GM23338 (cell line): ENCODE measurements around the gene COL24A1. TPM values are rescaled to one million over a fixed set of nuclear protein-coding genes. Genes with fewer than 3 reads are reported as not detected.

Source experiments
- ATAC-seq: fragments of 200-7000 bp; cut with Tn5 transposase; 3 replicates; pipeline ENCODE4 v1.9.1; 2020
- DNase-seq: peaks from one replicate; pipeline ENCODE4 v3.0.0-alpha.2; 2015; ENCODE audit warnings: low spot score
- H2AFZ ChIP-seq: fragments of 200-600 bp; sonication (generic); 2 replicates; pipeline ENCODE4 v1.8.0; 2016; ENCODE audit warnings: antibody characterized with exemption, mild to moderate bottlenecking, moderate library complexity
- H3F3A ChIP-seq: fragments of 200-600 bp; sonication (generic); replicated peaks from 2 replicates; pipeline ENCODE4 v1.8.0; 2017; ENCODE audit warnings: antibody characterized with exemption, mixed run types, low read depth
- H3K27ac ChIP-seq: fragments of 200-600 bp; sonication (generic); 2 replicates; pipeline ENCODE4 v1.6.1; 2016; ENCODE audit warnings: low read depth
- H3K27me3 ChIP-seq: fragments of 200-600 bp; sonication (generic); 2 replicates; pipeline ENCODE4 v1.8.0; 2016; ENCODE audit warnings: mild to moderate bottlenecking, mixed run types, moderate library complexity; ENCODE audit not compliant: insufficient read depth
- H3K36me3 ChIP-seq: fragments of 200-600 bp; sonication (generic); 2 replicates; pipeline ENCODE4 v1.8.0; 2016; ENCODE audit warnings: mild to moderate bottlenecking; ENCODE audit not compliant: insufficient read depth
- H3K4me1 ChIP-seq: fragments of 200-600 bp; sonication (generic); 2 replicates; pipeline ENCODE4 v1.8.0; 2016; ENCODE audit warnings: mild to moderate bottlenecking, moderate library complexity; ENCODE audit not compliant: insufficient read depth
- H3K4me2 ChIP-seq: fragments of 200-600 bp; sonication (generic); 2 replicates; pipeline ENCODE4 v1.7.1; 2017; ENCODE audit warnings: mixed run types
- H3K4me3 ChIP-seq: fragments of 200-600 bp; sonication (generic); 2 replicates; pipeline ENCODE4 v1.6.1; 2016; ENCODE audit warnings: mixed run types
- H3K79me2 ChIP-seq: fragments of 200-600 bp; sonication (generic); replicated peaks from 2 replicates; pipeline ENCODE4 v1.8.0; 2017; ENCODE audit warnings: mild to moderate bottlenecking; ENCODE audit not compliant: insufficient read depth
- H3K9me2 ChIP-seq: fragments of 200-600 bp; sonication (generic); 2 replicates; pipeline ENCODE4 v1.8.0; 2017; ENCODE audit not compliant: insufficient read depth
- H4K20me1 ChIP-seq: fragments of 200-600 bp; sonication (generic); replicated peaks from 2 replicates; pipeline ENCODE4 v1.8.0; 2017; ENCODE audit warnings: mild to moderate bottlenecking; ENCODE audit not compliant: insufficient read depth
- H3K27ac Mint-ChIP-seq: 2 replicates; pipeline ENCODE4 v1.8.0; 2020; ENCODE audit warnings: inconsistent platforms, mild to moderate bottlenecking, moderate library complexity, mixed read lengths
- H3K27me3 Mint-ChIP-seq: 3 replicates; pipeline ENCODE4 v1.8.0; 2022; ENCODE audit warnings: low read depth, mild to moderate bottlenecking, moderate library complexity, mixed read lengths, inconsistent platforms; ENCODE audit not compliant: insufficient read depth, poor library complexity
- H3K36me3 Mint-ChIP-seq: 3 replicates; pipeline ENCODE4 v1.8.0; 2021; ENCODE audit warnings: low read depth, mild to moderate bottlenecking, inconsistent platforms, moderate library complexity, mixed read lengths
- H3K4me1 Mint-ChIP-seq: 3 replicates; pipeline ENCODE4 v1.8.0; 2020; ENCODE audit warnings: mild to moderate bottlenecking, inconsistent platforms, mixed read lengths
- H3K4me3 Mint-ChIP-seq: 3 replicates; pipeline ENCODE4 v1.8.0; 2021; ENCODE audit warnings: moderate library complexity, mild to moderate bottlenecking, inconsistent platforms, mixed read lengths
- H3K9me3 Mint-ChIP-seq: 3 replicates; pipeline ENCODE4 v1.8.0; 2020; ENCODE audit warnings: moderate library complexity, mild to moderate bottlenecking, inconsistent platforms, mixed read lengths
- CREB1 ChIP-seq: fragments of 250-450 bp; sonication (Bioruptor Pico); IDR thresholded peaks from 2 replicates; pipeline ENCODE4 v1.5.0; 2020; ENCODE audit warnings: low read depth, mild to moderate bottlenecking, moderate library complexity
- EZH2 ChIP-seq: fragments of 200-600 bp; sonication (generic); IDR thresholded peaks from one replicate; pipeline ENCODE4 v1.8.0; 2017; ENCODE audit warnings: antibody characterized with exemption, mild to moderate bottlenecking, low read depth; ENCODE audit not compliant: unreplicated experiment
- EZH2phosphoT487 ChIP-seq: fragments of 200-600 bp; sonication (generic); IDR thresholded peaks from one replicate; pipeline ENCODE4 v1.8.1; 2018; ENCODE audit warnings: antibody characterized with exemption; ENCODE audit not compliant: unreplicated experiment
- JUNB ChIP-seq: IDR thresholded peaks from one replicate; pipeline ENCODE4 v1.6.1; 2016; ENCODE audit warnings: antibody characterized with exemption; ENCODE audit not compliant: unreplicated experiment
- STAT1 ChIP-seq: IDR thresholded peaks from one replicate; pipeline ENCODE4 v1.6.1; 2016; ENCODE audit warnings: antibody characterized with exemption; ENCODE audit not compliant: unreplicated experiment
- ZNF331 ChIP-seq: fragments of 250-450 bp; sonication (Bioruptor Pico); IDR thresholded peaks from 2 replicates; pipeline ENCODE4 v1.5.0; 2020; ENCODE audit warnings: low read depth, mild to moderate bottlenecking, moderate library complexity
- polyA plus RNA-seq: library from polyadenylated mRNA; unstranded; fragments of >200 nt; fragmentation: Nextera tagmentation; extraction: Ambion mirVana; gene quantifications from 2 replicates; pipeline ENCODE4 v1.2.1, GENCODE V29; 2016
- total RNA-seq: library from RNA; depleted of rRNA; stranded (reverse); fragments of >200 nt; shearing (Covaris generic); gene quantifications from 2 replicates; pipeline ENCODE4 v1.2.3, GENCODE V29; 2014
- TF ChIP-seq, protein P1 (sequence below), 2 experiments: fragments of 200-600 bp in 1 of 2; sonication (generic) in 1 of 2; conservative IDR thresholded peaks; 2 replicates each; pipeline versions ENCODE4 v1.5.1 to v1.6.1; 2016 to 2017; ENCODE audit warnings: antibody characterized with exemption in 2 of 2, low read depth in 2 of 2, mild to moderate bottlenecking in 2 of 2, moderate library complexity in 1 of 2
- TF ChIP-seq, protein P2 (sequence below): fragments of 250-450 bp; sonication (Bioruptor Pico); IDR thresholded peaks from 2 replicates; pipeline ENCODE4 v1.5.0; 2020; ENCODE audit warnings: mild to moderate bottlenecking, moderate library complexity
- TF ChIP-seq, protein P3 (sequence below): IDR thresholded peaks from 2 replicates; pipeline ENCODE4 v1.6.1; 2016; ENCODE audit warnings: antibody characterized with exemption

COL24A1 gene
- total and polyA plus RNA-seq, 2 experiments from 2014 or later: 1.2 to 2.1 TPM

DNA sequence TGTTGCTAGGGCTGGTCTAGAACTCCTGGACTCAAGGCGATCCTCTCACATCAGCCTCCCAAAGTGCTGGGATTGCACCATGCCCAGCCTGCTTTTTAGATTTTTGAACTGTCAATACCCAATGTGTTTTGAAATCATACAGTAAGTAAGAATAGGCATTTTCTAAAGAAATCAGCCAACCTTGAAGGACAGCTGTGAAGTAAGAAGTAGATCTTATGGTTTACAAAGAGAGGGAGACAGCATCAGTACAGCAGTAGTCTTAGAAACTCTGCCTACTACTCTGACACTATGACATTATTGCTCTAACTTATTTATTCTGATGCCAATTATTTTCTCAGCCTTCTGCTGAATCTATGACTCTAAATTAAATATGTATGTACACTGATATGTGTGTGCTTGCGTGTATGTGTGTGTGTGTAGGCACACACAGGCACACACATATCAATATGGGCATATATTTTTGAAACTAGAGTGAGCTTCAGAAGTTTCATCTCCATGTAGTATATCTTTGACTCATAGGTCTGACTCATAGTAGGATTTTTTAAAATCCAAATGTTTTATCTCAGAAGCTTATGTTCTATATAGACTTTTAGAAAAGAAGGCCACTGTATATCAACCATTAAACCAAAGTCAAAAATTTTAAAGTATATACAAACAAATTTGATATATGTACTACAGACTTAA, 140.4 kb downstream of the COL24A1 start:
- Mint-ChIP-seq H3K27me3 (peaks cover 2% of the 10 kb centered on the region), H3K27ac (no peak overlapping the region)
- ATAC-seq: no peak

More for the DNA sequence above, 140.4 kb downstream of the COL24A1 start:
- TF ChIP-seq, protein P1, sequence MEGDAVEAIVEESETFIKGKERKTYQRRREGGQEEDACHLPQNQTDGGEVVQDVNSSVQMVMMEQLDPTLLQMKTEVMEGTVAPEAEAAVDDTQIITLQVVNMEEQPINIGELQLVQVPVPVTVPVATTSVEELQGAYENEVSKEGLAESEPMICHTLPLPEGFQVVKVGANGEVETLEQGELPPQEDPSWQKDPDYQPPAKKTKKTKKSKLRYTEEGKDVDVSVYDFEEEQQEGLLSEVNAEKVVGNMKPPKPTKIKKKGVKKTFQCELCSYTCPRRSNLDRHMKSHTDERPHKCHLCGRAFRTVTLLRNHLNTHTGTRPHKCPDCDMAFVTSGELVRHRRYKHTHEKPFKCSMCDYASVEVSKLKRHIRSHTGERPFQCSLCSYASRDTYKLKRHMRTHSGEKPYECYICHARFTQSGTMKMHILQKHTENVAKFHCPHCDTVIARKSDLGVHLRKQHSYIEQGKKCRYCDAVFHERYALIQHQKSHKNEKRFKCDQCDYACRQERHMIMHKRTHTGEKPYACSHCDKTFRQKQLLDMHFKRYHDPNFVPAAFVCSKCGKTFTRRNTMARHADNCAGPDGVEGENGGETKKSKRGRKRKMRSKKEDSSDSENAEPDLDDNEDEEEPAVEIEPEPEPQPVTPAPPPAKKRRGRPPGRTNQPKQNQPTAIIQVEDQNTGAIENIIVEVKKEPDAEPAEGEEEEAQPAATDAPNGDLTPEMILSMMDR (conservative IDR thresholded peaks at IDR 0.05; ENCODE audit: low read depth in 2 of 2): no peak
- TF ChIP-seq CREB1 (CRISPR knock-in tag): no peak
- no peak for TF ChIP-seq EZH2
- TF ChIP-seq, protein P2, sequence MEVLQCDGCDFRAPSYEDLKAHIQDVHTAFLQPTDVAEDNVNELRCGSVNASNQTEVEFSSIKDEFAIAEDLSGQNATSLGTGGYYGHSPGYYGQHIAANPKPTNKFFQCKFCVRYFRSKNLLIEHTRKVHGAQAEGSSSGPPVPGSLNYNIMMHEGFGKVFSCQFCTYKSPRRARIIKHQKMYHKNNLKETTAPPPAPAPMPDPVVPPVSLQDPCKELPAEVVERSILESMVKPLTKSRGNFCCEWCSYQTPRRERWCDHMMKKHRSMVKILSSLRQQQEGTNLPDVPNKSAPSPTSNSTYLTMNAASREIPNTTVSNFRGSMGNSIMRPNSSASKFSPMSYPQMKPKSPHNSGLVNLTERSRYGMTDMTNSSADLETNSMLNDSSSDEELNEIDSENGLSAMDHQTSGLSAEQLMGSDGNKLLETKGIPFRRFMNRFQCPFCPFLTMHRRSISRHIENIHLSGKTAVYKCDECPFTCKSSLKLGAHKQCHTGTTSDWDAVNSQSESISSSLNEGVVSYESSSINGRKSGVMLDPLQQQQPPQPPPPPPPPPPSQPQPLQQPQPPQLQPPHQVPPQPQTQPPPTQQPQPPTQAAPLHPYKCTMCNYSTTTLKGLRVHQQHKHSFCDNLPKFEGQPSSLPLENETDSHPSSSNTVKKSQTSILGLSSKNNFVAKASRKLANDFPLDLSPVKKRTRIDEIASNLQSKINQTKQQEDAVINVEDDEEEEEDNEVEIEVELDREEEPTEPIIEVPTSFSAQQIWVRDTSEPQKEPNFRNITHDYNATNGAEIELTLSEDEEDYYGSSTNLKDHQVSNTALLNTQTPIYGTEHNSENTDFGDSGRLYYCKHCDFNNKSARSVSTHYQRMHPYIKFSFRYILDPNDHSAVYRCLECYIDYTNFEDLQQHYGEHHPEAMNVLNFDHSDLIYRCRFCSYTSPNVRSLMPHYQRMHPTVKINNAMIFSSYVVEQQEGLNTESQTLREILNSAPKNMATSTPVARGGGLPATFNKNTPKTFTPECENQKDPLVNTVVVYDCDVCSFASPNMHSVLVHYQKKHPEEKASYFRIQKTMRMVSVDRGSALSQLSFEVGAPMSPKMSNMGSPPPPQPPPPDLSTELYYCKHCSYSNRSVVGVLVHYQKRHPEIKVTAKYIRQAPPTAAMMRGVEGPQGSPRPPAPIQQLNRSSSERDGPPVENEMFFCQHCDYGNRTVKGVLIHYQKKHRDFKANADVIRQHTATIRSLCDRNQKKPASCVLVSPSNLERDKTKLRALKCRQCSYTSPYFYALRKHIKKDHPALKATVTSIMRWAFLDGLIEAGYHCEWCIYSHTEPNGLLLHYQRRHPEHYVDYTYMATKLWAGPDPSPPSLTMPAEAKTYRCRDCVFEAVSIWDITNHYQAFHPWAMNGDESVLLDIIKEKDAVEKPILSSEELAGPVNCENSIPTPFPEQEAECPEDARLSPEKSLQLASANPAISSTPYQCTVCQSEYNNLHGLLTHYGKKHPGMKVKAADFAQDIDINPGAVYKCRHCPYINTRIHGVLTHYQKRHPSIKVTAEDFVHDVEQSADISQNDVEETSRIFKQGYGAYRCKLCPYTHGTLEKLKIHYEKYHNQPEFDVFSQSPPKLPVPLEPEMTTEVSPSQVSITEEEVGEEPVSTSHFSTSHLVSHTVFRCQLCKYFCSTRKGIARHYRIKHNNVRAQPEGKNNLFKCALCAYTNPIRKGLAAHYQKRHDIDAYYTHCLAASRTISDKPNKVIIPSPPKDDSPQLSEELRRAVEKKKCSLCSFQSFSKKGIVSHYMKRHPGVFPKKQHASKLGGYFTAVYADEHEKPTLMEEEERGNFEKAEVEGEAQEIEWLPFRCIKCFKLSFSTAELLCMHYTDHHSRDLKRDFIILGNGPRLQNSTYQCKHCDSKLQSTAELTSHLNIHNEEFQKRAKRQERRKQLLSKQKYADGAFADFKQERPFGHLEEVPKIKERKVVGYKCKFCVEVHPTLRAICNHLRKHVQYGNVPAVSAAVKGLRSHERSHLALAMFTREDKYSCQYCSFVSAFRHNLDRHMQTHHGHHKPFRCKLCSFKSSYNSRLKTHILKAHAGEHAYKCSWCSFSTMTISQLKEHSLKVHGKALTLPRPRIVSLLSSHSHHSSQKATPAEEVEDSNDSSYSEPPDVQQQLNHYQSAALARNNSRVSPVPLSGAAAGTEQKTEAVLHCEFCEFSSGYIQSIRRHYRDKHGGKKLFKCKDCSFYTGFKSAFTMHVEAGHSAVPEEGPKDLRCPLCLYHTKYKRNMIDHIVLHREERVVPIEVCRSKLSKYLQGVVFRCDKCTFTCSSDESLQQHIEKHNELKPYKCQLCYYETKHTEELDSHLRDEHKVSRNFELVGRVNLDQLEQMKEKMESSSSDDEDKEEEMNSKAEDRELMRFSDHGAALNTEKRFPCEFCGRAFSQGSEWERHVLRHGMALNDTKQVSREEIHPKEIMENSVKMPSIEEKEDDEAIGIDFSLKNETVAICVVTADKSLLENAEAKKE (CRISPR knock-in tag): no peak
- TF ChIP-seq JUNB: no peak
- no peak for TF ChIP-seq ZNF331
- TF ChIP-seq, protein P3, sequence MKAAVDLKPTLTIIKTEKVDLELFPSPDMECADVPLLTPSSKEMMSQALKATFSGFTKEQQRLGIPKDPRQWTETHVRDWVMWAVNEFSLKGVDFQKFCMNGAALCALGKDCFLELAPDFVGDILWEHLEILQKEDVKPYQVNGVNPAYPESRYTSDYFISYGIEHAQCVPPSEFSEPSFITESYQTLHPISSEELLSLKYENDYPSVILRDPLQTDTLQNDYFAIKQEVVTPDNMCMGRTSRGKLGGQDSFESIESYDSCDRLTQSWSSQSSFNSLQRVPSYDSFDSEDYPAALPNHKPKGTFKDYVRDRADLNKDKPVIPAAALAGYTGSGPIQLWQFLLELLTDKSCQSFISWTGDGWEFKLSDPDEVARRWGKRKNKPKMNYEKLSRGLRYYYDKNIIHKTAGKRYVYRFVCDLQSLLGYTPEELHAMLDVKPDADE: no peak
- no peak for TF ChIP-seq EZH2phosphoT487
- no peak for TF ChIP-seq STAT1
- Histone ChIP-seq H3K36me3 (no peaks in the 10 kb centered on the region), H4K20me1 (no peaks in the 10 kb centered on the region), H3F3A (no peaks in the 10 kb centered on the region), H3K27ac (no peak overlapping the region), H2AFZ (no peak overlapping the region), H3K4me1 (no peaks in the 10 kb centered on the region), H3K9me2 (no peaks in the 10 kb centered on the region), H3K4me3 (no peak overlapping the region), H3K4me2 (no peak overlapping the region), H3K79me2 (no peaks in the 10 kb centered on the region), H3K27me3 (no peaks in the 10 kb centered on the region)
- Mint-ChIP-seq H3K36me3 (no peaks in the 10 kb centered on the region), H3K9me3 (no peaks in the 10 kb centered on the region), H3K4me1 (no peaks in the 10 kb centered on the region), H3K4me3 (no peak overlapping the region)
- no peak for DNase-seq
